HG03439 (cell line): ENCODE measurements around the gene MYO1E.
"Not testable (repeated sequence)": the region's sequence is repeated elsewhere in the genome, so short reads cannot be mapped to it uniquely, and the experiment has no call there.

Source experiments
- ATAC-seq: cut with Tn5 transposase; IDR thresholded peaks from one replicate; pipeline ENCODE4 v1.9.1; 2021; ENCODE audit warnings: mild to moderate bottlenecking, moderate library complexity; ENCODE audit not compliant: unreplicated experiment

Gene MYO1E

DNA sequence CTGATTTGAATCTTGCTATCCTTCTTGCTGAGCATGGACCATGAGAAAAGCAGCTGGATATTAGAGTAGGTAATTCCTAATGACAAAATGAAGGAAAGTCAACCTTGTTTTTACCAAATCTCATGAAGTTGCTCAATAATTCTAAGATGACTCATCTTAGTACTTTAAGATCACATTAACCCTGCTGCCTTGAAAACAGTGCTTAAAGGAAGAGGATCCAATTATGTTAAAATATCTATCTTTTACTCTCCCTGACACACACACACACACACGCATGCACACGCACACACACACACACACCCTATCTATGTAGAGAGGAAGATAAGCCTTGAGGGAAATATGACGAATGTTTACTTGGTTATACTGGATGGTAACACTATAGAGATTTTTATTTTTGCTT, 16.0 kb upstream of the MYO1E start:
- no peak for ATAC-seq

DNA sequence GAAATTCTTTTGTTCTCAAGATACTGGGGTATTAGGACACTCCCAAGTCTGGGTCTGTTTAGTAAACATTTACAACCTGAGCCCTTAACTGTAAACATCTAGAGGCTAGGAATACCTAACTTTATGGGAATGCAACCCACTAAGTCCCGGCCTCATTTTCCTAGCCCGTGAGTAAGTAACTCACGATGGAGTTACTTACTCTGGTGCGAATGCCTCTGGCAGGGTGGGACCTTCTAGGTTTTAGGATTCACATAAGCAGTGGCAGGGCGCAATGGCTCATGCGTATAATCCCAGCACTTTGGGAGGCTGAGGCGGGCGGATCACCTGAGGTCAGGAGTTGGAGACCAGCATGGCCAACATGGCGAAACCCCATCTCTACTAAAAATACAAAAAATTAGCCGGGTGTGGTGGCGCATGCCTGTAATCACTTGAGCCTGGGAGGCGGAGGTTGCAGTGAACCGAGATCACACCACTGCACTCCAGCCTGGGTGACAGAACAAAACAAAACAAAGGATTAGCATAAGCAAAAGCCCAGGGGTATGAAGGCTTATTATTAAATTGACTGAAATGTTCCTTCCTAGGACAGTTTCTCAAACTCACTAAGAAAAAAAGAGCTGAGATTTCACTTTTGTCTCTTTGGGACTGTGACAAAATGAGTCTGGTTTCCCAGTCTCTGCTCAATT, 14.7 kb upstream of the MYO1E start:
- not testable (repeated sequence) for ATAC-seq

DNA sequence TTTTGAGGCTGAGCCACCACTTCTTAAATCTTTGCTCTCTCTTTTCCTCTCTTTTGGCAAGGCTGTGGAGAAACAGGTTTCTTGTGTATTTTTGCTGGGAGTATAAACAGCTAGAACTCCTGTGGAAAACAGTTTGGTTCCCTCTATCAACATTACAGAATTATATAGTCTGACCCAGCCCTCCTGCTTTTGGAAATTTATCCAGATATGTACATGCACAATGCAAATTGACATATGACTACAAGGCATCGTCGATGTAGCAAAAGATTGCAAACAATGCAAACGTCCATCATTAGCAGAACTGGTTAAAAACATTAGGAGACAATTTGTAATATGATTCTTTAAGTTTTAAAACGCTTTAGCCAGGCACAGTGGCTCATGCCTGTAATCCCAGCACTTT, 12.5 kb upstream of the MYO1E start:
- no peak for ATAC-seq

DNA sequence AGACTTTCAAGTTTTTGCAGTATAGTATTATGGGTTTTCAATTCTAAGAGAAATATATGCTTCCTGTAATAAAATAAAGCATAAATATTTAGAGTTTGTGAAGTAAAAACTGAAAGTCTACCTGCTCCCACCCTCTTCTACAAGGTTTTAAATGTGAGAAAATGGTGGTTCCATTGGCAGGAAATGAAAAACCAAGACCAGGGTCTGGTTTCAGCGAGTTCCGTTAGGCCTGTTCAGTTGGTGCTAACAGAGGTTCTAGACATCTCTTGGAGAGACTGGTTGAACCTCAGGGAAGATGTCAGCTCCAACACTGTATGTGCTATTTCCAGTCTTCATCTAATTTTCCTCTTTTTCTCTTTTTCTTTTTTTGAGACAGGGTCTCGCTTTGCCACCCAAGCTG, 11.8 kb upstream of the MYO1E start:
- ATAC-seq, result no peak

DNA sequence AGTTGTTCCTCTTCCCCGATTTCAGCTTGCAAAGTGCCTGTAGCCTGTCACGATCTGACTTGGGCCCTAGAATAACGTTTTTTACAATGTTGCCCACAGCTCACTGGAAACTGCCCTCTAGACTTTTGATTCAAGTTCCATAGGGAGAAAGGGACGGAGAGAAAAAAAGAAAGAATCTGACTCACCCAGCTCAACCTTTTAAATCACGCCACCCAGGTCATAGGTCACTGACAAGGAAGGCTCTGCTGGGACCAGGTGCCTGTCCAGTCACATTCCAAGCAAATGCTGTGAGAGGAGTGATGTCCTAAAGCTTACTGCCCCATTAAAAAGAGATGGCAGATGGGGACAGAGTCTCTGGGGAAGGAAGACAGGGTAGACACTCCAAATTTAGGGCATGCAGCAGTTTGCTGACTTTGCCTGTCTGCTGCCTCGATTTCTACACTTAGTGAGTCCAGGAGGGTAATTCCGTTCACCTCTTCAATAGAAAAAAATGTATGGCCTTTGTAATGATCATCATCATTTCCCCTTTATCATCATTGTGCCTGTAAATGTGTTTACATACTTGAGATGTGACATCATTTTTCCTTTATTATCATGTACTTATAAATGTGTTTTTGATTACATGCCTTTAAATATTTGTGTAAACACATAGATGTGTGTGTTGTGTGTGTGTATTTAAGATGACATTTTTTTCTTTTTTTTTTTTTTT, 8.4 kb upstream of the MYO1E start:
- ATAC-seq, result no peak

DNA sequence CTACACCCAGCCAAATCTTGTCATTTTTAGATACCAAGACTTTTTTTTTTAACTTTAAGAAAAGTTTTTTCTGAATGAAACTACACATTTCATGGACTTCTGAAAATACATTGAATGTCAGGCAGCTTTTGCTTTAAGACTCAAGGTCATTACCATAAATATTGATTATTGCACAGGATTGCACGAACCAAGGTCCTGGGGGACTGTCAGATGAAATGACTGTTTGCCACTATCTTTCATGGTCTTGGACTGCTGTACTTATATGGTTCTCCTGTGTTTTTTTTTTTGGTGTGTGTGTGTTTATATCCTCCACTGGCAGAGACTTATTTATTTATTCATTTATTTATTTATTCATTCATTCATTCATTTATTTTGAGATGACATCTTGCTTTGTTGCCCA, 6.9 kb upstream of the MYO1E start:
- ATAC-seq, result no peak

DNA sequence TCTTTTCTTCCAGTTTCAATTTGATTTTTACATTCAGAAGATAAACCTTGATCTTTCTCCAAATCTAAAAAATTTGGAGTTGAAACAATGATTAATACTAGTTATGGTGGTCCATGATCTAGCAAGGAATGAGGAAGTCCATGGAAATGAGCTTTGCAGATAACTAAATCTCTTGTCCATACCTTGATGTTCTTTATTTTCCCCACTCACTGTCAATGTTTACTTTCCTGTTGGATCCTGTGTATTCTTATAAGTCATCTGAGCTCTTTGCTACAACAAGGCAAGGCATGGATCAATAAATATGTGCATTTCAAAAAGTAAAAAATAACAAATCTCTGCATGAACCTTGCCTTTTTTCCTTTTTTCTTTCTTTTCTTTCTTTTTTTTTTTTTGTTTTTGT, 6.2 kb upstream of the MYO1E start:
- no peak for ATAC-seq

DNA sequence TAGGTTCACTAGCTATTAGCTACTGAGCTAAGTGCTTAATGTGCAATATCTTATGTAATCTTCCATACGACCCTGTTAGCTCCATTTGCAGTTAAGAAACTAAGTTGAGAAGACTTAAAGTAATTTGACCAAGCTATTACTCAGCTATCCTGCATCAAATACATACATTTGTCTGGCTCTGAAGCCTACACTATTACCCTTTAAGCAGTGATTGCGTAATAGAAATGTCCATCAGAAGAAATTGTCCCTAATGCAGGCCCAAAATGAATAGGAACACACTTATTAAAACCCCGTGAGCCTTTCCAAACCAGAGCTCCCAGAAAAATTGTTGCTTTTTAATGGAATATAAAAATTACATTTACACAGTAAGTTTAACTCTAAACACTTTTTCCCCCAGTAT, 5.3 kb upstream of the MYO1E start:
- no peak for ATAC-seq

DNA sequence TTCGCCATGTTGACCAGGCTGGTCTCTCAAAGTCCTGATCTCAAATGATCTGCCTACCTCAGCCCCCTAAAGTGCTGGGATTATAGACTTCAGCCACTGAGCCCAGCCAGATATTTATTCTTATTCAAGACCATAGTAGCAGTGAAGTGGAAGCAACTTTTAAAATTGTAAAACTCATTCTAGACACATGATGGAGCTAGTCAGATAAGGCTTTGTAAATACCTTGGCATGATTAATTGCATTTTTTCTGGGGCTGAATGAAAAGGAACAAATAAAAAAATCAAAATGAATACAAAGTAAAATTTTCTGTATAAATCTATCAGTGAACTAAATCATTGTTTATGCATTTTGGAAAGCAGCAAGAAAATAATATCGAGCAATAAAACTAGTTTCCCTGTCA, 4.1 kb upstream of the MYO1E start:
- no peak for ATAC-seq

DNA sequence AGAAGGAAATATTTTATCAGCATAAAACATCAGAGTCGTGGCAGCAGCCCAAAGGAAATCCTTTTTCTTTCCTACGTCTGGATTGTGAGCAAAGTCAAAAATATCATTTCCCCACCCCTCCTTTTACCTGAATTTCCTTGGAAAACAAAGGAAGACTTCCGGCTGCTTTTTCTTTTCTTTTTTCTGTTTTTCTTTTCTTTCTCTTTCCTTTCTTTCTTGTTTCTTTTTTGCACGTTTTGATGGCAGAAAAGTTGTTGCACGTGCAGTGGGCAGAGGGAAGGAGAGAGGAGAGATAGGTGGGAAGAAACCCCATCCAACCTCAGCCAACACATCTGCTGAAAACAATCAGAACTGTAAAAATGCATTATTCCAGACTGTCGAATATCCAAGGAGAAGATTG, 544 bp upstream of the MYO1E start:
- ATAC-seq, result no peak

DNA sequence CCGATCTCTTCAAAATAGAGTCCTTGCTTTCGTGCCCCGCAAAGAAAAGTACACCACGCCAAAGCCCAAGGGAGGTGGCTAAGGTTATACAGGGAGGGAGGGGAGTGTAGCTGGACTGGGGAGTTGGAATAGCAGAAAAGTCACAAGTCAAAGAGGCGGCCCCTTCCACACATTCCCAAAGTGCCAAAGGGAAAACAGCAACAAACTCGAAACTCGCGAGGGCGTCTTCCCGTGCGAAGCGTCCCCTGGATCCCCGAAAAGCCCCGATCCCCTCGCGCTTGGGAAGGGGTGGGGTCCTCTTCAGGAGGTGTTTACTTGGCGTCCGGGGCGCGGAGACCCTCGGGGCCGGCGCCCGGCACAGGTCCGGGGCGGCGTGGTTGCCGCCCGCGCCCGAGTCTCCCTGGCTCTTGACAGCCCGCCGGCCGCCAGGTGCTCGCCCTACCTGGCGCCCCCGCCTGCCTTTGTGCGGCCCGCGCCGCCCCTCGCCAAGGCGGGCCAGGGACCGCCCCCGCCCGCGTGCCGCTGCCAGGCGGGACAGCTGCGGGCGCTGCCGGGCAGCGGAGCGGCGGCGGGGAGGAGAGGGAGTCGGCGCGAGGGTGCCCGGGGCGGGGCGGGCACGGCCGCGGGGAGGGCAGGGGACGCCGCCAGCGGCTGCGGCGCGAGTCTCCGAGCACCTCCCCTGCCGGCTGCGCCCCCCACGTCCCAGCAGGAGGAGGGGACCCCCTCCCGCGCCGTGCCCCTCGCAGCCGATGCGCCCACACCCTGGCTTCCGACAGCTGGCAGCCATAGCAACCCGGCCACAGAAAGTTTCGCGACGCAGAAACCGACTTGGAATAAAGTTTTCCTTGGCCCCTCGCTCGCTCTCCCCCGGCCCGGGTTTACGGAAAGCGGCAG, 966 bp downstream of the MYO1E start:
- peak; percentile 28 for ATAC-seq

DNA sequence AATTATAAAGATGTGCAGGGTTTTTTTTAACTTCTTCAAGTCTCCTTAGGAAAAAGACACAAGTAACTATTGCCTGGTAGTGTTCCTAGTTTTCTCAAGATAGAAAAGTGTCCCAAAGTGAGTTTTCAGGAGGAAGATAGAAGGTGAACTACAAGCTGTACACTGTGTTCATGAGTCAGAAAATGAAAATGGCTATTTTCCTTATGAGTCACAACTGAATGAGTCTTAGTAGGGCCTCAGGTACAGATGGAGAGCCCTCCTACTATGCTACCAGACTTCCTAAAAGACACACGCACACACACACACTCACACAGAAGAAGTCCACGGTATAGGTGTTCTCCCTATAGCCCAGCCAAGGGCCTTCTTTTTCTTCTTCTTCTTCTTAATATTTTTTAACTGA, 3.1 kb downstream of the MYO1E start:
- no peak for ATAC-seq

DNA sequence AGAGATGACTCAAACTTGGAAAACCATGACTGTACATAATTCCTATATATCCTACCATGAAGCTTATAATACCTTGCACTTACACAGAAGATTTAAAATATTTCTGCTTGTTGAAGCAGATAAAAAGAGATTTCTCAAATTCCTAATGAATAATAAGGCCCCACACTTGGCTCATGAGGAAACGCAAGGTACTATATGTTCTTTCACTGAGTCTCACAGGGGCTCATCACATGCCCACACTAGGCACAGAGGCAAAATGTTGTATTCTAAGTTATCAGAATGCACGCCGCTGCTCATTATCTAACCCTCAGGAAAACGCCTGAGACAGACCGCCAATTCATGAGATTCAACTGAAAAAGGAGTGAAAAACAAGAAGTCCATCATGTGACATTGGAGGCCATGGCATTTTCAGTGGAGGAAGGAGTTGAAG, 5.6 kb downstream of the MYO1E start:
- no peak for ATAC-seq

DNA sequence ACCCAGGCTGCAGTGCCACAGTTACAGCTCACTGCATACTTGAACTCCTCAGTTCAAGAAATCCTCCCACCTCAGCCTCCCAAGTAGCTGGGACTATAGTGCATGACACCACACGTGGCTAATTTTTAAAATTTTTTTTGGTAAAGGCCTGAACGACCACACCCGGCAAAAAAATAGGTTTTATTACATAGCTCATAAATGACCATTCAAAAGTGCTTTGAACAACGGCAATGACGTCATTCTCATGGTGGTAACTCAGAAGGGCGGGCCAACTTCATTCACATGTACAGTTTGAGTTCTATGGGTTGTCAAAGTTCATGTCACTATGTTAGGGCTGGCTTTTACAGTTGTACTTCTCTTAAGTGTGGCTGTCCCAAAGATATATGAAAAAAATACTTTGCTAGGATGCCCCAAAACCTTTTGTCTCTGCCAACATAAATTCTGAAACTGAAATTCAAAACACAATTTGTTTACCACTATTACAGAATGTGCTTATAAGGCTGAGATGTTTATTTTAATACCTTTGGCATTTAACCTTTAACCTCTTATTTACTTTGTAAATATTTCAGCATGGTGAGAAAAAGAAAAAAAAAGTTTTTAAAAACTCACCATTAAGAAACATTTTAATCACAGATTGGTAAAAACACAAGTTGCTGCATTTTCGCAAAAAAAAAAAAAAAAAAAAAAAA, 6.2 kb downstream of the MYO1E start:
- no peak for ATAC-seq

DNA sequence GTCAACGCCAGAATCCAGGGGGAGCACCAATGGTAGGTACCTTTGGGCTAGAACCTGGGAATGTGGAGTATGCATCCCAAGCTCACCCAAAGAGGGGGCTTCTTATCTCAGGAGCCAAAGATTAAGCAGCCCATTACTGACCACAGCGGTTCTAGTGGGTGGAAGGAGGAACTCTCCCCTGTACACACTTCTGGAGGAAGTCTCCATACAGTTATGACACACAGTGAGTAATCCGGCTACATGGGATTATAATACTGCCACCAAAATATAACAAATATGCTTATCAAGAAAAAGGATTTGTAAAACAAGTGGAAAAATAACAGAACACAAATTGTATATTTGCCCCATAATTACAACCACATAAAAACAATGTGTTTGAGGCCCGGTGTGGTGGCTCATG, 8.4 kb downstream of the MYO1E start:
- ATAC-seq, result no peak

DNA sequence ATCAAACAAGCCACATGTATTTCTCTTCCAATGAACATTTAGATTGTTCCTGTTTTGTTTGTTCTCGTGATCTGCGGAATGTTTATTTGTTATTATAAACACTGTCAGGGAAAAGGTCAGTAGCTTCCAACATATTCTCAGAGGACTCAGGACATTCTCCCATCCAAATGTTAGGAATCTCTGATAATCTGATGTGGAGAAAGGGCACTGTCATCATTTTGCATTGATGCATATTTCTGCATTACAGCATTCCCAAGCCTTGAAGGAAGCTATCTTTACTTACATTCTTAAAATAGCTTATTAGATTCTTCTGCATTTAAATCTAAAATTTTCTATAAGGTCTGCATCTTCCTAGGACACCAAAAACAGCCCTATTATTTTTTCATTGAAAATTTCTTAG, 10.3 kb downstream of the MYO1E start:
- no peak for ATAC-seq

DNA sequence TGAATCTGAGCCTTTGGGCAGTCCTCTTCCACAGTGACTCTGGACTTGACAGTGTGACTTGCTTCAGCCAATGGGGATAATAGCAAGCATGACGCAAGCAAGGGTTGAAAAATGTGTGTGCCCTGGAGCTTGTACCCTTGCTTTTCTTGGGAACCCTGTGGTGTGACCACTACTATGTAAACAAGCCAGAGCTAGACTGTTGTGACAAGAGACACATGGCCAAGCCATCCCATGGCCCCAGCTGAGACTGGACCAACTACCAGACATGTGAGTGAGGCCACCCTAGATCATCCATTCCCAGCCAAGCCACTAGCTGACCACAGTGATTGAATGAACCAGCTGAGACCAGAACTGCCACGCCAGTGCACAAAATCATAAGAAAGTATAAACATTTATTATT, 11.8 kb downstream of the MYO1E start:
- no peak for ATAC-seq

DNA sequence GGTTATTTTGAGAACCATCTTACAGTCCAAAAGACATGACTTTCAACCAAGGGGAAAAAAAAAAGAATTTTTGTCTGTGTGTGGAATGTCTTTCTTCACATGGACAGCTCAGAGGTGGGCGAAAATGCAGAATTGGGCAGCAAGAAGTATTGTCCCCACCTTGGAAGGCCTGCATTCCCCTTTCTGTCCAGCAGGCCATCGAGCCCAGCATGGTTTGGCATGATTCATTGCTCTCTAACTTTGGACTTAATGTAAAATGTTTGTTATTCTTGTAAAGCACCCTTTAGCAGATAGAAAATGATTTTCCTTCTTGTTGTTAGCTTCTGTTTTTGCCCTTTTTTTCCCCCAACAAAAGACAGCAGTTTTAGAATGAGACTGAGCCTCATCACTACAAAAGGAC, 12.4 kb downstream of the MYO1E start:
- ATAC-seq, result no peak

DNA sequence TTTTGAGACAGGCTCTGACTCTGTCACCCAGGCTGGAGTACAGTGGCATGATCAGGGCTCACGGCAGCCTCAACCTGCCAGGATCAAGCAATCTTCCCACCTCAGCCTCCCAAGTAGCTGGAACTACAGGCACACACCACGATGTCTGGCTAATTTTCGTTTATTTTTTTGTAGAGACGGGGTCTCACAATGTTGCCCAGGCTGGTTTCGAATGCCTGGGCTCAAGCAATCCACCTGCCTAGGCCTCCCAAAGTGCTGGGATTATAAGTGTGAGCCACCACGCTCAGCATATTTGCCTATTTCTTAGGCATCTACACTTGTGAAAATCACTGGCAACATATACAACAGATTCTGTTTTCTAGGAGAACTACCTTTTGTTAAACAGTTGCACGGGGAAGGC, 16.9 kb downstream of the MYO1E start:
- ATAC-seq, result no peak

DNA sequence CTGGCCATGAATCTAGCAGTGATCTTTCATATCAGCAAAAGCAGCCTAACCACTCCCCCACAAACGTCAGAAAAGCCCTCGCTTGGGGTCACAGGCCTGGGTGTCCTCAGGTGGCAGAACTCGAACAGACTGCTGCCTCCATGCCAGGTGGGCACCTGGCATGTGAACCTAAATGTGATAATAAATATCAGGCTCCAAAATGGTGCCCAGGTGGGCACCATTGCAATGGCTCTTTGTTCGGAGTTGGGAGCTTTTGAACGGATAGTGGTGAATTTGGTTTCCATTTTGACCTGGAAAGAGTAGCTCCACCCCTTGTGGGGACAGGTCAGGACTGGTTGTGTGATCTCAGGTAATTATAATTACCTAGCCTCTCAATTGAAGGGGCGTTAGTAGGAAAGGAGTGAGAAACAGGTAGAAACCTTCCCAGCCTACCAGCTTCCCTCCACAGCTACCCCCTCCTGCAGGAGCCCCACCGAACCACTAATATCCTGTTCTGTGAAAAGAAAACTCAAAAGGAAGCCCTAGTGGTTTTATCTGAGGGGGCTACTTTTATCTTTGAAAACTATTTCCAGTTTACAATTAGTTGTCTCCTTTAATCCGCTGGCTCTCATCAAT, 18.1 kb downstream of the MYO1E start:
- ATAC-seq, result no peak

DNA sequence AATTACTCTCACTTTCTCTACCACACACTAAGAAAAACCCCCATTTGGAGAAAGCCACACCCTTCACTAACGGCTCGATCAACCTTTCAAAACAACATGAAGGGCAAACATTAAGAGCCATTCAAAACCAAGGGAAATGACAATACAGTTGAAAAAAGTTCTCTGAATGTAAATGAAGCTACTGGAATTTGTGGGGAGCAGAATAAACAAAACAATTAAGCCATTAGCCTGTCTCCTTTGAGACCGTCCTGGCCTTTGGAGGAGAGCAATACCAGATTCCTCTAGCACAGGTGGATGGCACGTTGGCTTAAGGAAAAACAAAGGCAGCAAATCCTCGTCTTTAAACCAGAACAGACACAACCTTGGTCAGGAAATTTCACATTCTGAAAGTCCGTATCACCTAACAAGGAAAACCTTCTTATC, 18.7 kb downstream of the MYO1E start:
- ATAC-seq, result no peak
